GM12891 (cell line): Measurements from ENCODE around the gene TCEAL8.

ENCODE experiments used
- PAX5 ChIP-seq: IDR thresholded peaks from 2 replicates; pipeline ENCODE4 v1.6.1; 2011; ENCODE audit warnings: low read length, moderate library complexity, mild to moderate bottlenecking; ENCODE audit not compliant: insufficient read depth, severe bottlenecking
- POLR2A ChIP-seq: IDR thresholded peaks from 2 replicates; pipeline ENCODE4 v1.6.1; 2011; ENCODE audit warnings: low read depth, low read length, control low read depth

DNA sequence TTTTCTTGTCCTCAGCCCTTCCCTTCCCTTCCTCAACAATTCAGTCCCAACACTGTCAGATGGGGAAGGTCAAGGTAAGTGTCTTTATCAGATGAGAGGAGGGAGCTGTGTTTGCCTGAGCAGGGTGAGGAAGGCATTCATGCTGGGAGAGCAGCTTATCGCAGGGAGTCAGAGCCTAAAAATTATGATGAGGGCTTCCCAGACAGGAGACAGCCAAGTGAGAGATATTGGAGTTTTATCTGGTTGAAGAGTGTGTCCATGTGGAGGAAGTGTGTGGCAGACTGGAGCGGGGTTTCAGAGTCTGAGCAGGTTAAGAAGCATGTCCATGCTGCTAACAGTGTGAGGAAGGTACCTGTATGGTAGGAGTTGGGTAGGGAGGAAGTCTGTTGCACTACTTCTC, 21.7 kb downstream of the TCEAL8 start:
- TF ChIP-seq PAX5 (no peak), POLR2A (no peak)
